Ecto neural progenitor cell (in vitro differentiated cells): Measurements from ENCODE around the gene WDR47.
"Not testable (repeated sequence)": the region's sequence is repeated elsewhere in the genome, so short reads cannot be mapped to it uniquely, and the experiment has no call there.

Experiments used
- DNase-seq: peaks from one replicate; pipeline ENCODE4 v3.0.0-alpha.2; 2018; ENCODE audit warnings: low spot score

WDR47 gene

GRCh38 chr1:108962681-108963051 lies 79.2 kb downstream of the WDR47 start:
- no peak for DNase-seq

GRCh38 chr1:108961752-108962486 lies 80.0 kb downstream of the WDR47 start:
- DNase-seq: no peak

DNA sequence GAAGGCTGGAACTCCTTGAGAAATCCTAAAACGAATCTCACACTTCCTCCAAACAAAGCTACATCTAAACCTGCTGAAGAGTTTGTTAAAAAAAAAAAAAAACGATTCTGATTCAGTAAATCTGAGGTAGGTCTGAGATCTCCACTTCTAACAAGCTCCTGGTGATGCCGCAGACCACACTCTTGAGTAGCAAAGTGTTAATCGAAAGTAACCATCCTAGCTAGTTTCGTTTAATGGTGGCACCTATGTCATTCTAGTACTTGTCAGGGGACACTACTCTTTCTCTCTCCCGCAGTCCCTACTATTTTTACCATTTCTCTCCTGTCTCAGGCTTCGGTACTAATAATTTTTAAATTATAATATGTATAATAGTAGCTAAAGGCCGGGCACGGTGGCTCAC lies 80.7 kb downstream of the WDR47 start:
- DNase-seq: no peak

- DNase-seq: no peak
Measured at GRCh38 chr1:108960719-108961118, 81.2 kb downstream of the WDR47 start.

GRCh38 chr1:108957888-108958287 lies 84.0 kb downstream of the WDR47 start:
- no peak for DNase-seq

DNA sequence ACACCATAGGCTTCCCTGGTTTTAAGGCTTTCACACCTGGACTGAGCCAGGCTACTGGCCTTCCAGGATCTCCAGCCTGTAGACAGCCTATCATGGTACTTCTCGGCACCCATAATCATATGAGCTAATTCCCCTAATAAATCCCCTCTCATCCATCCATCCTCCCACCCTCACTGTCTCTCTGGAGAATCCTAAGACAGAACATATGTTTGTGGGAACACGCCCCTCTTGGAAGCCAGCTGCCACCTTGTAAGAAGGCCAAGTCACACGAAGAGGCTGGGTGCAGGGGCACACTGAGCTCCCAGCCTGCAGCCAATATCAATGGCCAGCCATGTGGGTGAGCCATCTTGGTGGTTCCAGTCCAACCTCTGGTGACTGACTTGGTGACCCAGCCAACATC lies 86.0 kb downstream of the WDR47 start:
- no peak for DNase-seq

DNA sequence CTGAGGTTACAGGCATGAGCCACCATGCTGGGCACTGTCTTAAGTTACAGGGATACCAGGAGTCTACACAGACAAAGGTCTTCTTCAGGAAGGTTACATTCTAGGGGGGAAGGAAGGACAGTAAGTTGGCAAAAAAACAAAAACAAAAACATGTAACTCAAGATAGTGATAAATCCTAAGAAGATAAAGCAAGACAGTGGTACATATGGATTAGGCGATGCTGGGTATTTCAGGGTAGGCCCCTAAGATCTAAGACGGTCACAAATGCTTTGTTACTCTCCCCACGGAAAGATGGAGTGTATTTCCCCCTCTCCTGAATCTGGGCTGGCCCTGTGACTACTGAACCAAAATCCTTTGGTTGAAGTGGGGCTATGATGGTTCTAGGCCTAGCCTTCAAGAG lies 86.8 kb downstream of the WDR47 start:
- no peak for DNase-seq

DNA sequence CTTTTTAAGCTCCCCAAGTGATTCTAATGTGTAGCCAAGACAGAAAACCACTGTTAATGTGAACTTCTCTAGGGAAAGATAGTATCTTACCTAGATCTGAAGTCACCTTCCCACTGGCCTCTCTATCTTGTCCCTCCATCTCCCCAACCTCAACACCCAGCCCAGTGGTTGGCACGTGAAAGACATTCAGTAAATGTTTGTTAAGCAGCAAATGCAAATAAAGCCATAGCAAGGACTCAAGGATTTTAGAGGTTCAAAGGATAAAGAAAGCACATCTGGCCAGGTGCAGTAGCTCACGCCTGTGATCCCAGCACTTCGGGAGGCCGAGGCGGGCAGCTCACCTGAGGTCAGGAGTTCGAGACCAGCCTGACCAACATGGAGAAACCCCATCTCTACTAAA lies 88.5 kb downstream of the WDR47 start:
- DNase-seq: no peak

- no peak for DNase-seq
Measured at GRCh38 chr1:108951242-108951641, 90.7 kb downstream of the WDR47 start.

GRCh38 chr1:108949044-108949443 lies 92.9 kb downstream of the WDR47 start:
- no peak for DNase-seq

DNA sequence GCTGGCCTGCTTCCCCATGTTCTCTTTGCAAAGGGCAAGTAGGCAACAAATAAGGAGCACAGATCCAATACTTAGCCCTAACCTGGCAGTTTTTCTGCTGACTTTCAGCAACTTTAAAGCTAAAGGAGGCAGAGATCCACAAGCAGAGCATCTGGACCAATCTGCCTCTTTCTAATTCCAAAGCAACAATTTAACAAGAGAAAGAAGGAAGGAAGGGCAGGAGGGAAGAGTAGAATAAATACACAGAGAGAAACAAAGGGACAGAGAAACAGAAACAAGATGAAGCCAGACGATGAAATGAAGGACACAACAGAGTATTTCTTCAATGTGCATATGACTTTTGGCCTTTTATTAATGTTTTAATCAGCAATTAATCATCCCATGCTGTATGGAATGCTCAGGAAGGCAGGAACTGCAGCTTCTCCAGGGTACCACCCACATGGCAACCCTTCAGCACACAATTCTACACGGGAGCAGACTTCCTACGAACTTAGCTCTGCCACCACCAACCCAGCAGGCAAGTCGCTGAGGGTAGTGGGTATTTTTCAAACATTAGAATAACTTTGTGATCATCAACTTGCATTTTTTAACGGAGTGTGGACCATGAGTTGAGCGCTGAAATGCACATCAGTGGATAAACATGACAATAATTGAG lies 93.9 kb downstream of the WDR47 start:
- DNase-seq: no peak

DNA sequence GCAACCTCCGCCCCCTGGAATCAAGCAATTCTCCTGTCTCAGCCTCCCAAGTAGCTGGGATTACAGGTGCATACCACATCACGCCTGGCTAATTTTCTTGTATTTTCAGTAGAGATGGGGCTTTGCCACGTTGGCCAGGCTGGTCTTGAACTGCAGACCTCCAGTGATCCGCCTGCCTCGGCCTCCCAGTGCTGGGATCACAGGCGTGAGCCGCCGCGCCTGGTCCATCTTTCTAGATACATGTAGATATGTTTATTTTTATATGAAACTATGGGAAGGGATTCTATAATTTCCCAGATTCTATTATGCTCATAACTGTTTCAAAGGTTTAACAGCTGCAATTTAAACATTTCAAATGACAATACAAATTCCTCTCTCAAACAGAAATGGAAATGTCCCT lies 105.7 kb downstream of the WDR47 start:
- no peak for DNase-seq

- DNase-seq: no peak
Measured at GRCh38 chr1:108933944-108934343, 108.0 kb downstream of the WDR47 start.

GRCh38 chr1:108927565-108927964 lies 114.3 kb downstream of the WDR47 start:
- DNase-seq: not testable (repeated sequence)

DNA sequence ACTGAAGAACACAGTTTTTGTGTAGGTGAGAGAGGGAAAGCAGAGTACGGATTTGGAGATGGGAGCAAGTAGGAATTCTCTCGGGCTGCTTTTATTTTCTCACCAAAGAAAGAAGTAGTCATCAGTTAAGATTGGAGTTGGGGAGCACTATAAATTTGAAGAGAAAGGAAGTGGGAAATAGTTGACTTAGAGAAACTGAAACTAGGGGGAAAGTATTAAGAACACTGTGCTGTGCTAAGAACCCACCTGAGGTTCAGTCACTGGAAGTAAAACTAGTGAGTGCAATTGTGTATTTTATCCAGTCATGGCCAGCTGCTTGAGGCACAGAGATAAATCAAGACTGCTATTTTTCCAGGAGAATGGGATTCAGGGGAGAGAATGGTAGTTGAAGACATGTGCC lies 116.0 kb downstream of the WDR47 start:
- no peak for DNase-seq
